OCI-LY7 (cell line): ENCODE data around the gene ARHGEF3. TPM values are rescaled to one million over a fixed set of nuclear protein-coding genes. Genes with fewer than 3 reads are reported as not detected.

ENCODE experiments used
- BruUV-seq: library from RNA; stranded (reverse); fragments of 400-500 nt; replicated peaks from 2 replicates; lab custom pipeline; 2021; lab: Mats Ljungman, UMichigan
- CTCF ChIA-PET: fragments of 300-600 bp; sonication (Branson Sonifier 250); formaldehyde crosslinking; loops from one replicate; lab custom pipeline; 2022; ENCODE audit warnings: antibody characterized with exemption; ENCODE audit not compliant: unreplicated experiment; lab: Charles Lee
- POLR2A ChIA-PET: fragments of 300-600 bp; sonication (Branson Sonifier 250); formaldehyde crosslinking; loops from one replicate; lab custom pipeline; 2022; ENCODE audit warnings: antibody characterized with exemption; lab: Charles Lee
- DNase-seq: peaks from one replicate; pipeline ENCODE4 v3.0.0-alpha.2; 2015; ENCODE audit warnings: low spot score
- H2AFZ ChIP-seq: fragments of 200-600 bp; sonication (generic), shearing (Covaris generic); 2 replicates; pipeline ENCODE4 v1.6.1; 2014; ENCODE audit warnings: mild to moderate bottlenecking, antibody characterized with exemption, low read length, moderate library complexity
- H3K27ac ChIP-seq: fragments of 200-600 bp; sonication (generic); 2 replicates; pipeline ENCODE4 v1.5.1; 2014; ENCODE audit warnings: mixed run types, low read depth, mild to moderate bottlenecking, moderate library complexity, low read length, inconsistent platforms; ENCODE audit not compliant: poor library complexity, severe bottlenecking
- H3K36me3 ChIP-seq: fragments of 200-600 bp; sonication (generic); 2 replicates; pipeline ENCODE4 v1.6.1; 2014; ENCODE audit warnings: mild to moderate bottlenecking, antibody characterized with exemption, low read length, moderate library complexity, mixed read lengths; ENCODE audit not compliant: insufficient read depth
- H3K4me1 ChIP-seq: fragments of 200-600 bp; sonication (generic); 2 replicates; pipeline ENCODE4 v1.5.1; 2014; ENCODE audit warnings: mild to moderate bottlenecking, low read length; ENCODE audit not compliant: insufficient read depth, poor library complexity, severe bottlenecking
- H3K4me2 ChIP-seq: fragments of 200-600 bp; sonication (generic); 2 replicates; pipeline ENCODE4 v1.6.1; 2014; ENCODE audit warnings: mild to moderate bottlenecking, low read length
- H3K4me3 ChIP-seq: fragments of 200-600 bp; sonication (generic); 2 replicates; pipeline ENCODE4 v1.5.1; 2014; ENCODE audit warnings: mild to moderate bottlenecking, low read depth, low read length; ENCODE audit not compliant: poor library complexity, severe bottlenecking
- H3K79me2 ChIP-seq: fragments of 200-600 bp; sonication (generic); 2 replicates; pipeline ENCODE4 v1.6.1; 2016; ENCODE audit warnings: low read depth, mild to moderate bottlenecking, low read length, moderate library complexity, mixed read lengths; ENCODE audit not compliant: insufficient read depth
- H3K9me2 ChIP-seq: fragments of 200-600 bp; sonication (generic); 2 replicates; pipeline ENCODE4 v1.6.1; 2016; ENCODE audit warnings: mild to moderate bottlenecking, low read length, mixed read lengths; ENCODE audit not compliant: insufficient read depth
- H3K9me3 ChIP-seq: fragments of 200-600 bp; sonication (generic); 2 replicates; pipeline ENCODE4 v1.6.1; 2014; ENCODE audit warnings: mild to moderate bottlenecking, mixed run types, low read length, mixed read lengths
- H4K20me1 ChIP-seq: fragments of 200-600 bp; sonication (generic); 2 replicates; pipeline ENCODE4 v1.6.1; 2014; ENCODE audit warnings: mild to moderate bottlenecking, antibody characterized with exemption, low read length, moderate library complexity, mixed read lengths; ENCODE audit not compliant: insufficient read depth
- EZH2phosphoT487 ChIP-seq: fragments of 200-600 bp; sonication (generic); IDR thresholded peaks from 2 replicates; pipeline ENCODE4 v1.6.1; 2018; ENCODE audit warnings: low read depth, borderline replicate concordance, mild to moderate bottlenecking, mixed run types, antibody characterized with exemption, low read length, moderate library complexity, mixed read lengths
- intact Hi-C: fragments of 100-400 bp; cut with micrococcal nuclease; formaldehyde crosslinking; loops from one replicate; pipeline ENCODE4 v1.10.0; 2022; ENCODE audit not compliant: unreplicated experiment
- total RNA-seq, 2 experiments: library from RNA; depleted of rRNA in 1 of 2; stranded (reverse); fragments of >200 nt in 1 of 2; shearing (Covaris generic) in 1 of 2; gene quantifications; 2 replicates each; pipeline ENCODE4 v1.2.3, GENCODE V29; 2014 to 2022
- TF ChIP-seq, protein P1 (sequence below): fragments of 200-600 bp; sonication (generic); conservative IDR thresholded peaks from 2 replicates; pipeline ENCODE4 v1.5.1; 2014; ENCODE audit warnings: mild to moderate bottlenecking, antibody characterized with exemption, low read length, moderate library complexity, mixed read lengths

ARHGEF3 gene
- total RNA-seq, 2 experiments from 2014 or later: 14.1 to 26.9 TPM

DNA sequence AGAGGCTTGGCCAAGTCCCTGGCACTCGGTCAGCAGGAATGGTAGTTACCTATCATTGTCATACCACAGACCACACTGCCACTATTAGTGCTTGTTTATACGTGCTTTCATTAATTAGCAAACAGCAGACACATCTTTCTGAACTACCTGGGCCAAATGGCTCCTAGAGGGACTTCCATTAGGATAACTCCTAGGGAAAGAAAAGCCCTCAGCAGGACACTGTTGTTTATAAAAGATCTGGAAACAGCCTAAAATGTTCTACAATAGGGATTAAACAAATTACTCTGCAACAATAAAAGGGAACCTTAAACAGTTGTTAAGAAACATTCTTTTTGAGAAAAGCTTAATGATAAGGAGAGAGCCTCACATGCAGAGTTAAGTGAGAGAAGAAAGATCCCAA is 38.5 kb downstream of the ARHGEF3 start:
- no peak overlapping the region for H3K27ac ChIP-seq
- no peak for DNase-seq
- no peaks in the 10 kb centered on the region for H3K9me2 ChIP-seq
- H3K79me2 ChIP-seq: no peaks in the 10 kb centered on the region
- intact Hi-C loops: no loop called here
- ChIA-PET CTCF (no interaction called here), POLR2A (no interaction called here)
- no peak overlapping the region for H3K4me3 ChIP-seq
- H3K4me2 ChIP-seq: no peak overlapping the region
- no TSS peak for BruUV-seq
- no peaks in the 10 kb centered on the region for H3K9me3 ChIP-seq
- H2AFZ ChIP-seq: no peak overlapping the region
- H3K36me3 ChIP-seq: peaks cover 5% of the 10 kb centered on the region; the same call in 1 of the 2 replicates
- H3K4me1 ChIP-seq: peaks cover 3% of the 10 kb centered on the region
- TF ChIP-seq EZH2phosphoT487: no peak
- TF ChIP-seq, protein P1, sequence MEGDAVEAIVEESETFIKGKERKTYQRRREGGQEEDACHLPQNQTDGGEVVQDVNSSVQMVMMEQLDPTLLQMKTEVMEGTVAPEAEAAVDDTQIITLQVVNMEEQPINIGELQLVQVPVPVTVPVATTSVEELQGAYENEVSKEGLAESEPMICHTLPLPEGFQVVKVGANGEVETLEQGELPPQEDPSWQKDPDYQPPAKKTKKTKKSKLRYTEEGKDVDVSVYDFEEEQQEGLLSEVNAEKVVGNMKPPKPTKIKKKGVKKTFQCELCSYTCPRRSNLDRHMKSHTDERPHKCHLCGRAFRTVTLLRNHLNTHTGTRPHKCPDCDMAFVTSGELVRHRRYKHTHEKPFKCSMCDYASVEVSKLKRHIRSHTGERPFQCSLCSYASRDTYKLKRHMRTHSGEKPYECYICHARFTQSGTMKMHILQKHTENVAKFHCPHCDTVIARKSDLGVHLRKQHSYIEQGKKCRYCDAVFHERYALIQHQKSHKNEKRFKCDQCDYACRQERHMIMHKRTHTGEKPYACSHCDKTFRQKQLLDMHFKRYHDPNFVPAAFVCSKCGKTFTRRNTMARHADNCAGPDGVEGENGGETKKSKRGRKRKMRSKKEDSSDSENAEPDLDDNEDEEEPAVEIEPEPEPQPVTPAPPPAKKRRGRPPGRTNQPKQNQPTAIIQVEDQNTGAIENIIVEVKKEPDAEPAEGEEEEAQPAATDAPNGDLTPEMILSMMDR: no peak
- no peaks in the 10 kb centered on the region for H4K20me1 ChIP-seq

DNA sequence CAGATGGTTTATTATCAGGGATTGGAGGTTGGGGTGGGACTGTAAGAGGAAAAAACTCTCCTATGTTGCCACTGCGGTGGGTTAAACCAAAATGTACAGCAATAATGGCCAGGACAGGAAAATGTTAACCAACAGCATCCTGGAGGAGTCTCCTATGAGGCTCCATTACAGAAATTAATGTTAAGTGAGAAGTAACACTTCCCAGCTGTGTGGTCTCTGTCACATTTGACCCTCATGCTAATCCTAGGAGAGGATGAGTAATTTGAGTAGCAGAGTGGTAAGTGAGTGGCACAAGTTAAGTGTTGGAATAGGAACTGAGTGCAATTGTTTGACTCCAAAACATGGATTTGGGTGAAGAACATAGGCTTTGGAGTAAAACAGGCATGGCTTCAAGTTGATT is 39.0 kb downstream of the ARHGEF3 start:
- H3K36me3 ChIP-seq: peaks cover 5% of the 10 kb centered on the region; the same call in 1 of the 2 replicates
- H3K4me1 ChIP-seq: peaks cover 3% of the 10 kb centered on the region
- no peaks in the 10 kb centered on the region for H4K20me1 ChIP-seq
- intact Hi-C loops: no loop called here
- ChIA-PET CTCF (no interaction called here), POLR2A (no interaction called here)
- DNase-seq: no peak
- H3K4me2 ChIP-seq: no peak overlapping the region
- H3K27ac ChIP-seq: no peak overlapping the region
- H3K4me3 ChIP-seq: no peak overlapping the region
- no peaks in the 10 kb centered on the region for H3K9me3 ChIP-seq
- TF ChIP-seq, protein P1: no peak
- TF ChIP-seq EZH2phosphoT487: no peak
- no peak overlapping the region for H2AFZ ChIP-seq
- no peaks in the 10 kb centered on the region for H3K9me2 ChIP-seq
- no peaks in the 10 kb centered on the region for H3K79me2 ChIP-seq
- no TSS peak for BruUV-seq

DNA sequence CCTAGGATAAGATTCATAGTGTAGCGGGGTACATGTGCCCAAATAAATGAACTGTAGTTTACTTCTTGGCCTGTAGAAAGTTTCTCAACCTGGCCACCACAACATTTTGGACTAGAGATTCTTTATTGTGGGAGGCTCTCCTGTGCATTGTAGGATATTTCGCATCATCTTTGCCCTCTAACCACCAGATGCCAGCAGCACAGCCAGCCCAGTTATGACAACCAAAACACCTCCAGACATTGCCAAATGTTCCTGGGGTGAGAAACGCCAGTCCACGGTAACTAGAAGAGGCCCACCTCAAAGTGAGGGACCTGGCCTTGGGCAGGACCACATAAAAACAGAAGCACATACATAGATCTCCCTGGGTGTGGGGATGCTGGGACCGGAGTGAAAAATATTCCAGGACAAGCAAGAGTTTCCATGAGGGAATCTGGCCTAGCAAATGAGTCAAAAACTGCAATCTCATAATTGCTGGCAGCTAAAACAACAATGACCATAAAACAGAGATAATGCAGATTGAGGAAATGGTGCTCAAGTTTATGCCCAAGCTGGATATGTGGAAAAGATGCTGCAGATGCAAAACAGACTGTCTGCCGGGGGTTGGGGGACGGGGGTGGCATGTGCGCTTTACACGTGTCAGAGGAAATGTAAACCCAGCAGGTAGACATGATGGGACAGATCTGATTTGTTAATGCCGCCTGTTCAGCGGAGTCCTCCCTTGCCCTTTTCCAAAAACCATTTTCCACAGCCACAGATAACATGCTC is 39.7 kb downstream of the ARHGEF3 start:
- Histone ChIP-seq H3K9me3 (no peaks in the 10 kb centered on the region), H3K36me3 (peaks cover 5% of the 10 kb centered on the region; the same call in 1 of the 2 replicates), H4K20me1 (no peaks in the 10 kb centered on the region), H3K4me2 (no peak overlapping the region), H3K4me1 (peaks cover 3% of the 10 kb centered on the region), H3K9me2 (no peaks in the 10 kb centered on the region), H3K4me3 (no peak overlapping the region), H2AFZ (no peak overlapping the region), H3K27ac (no peak overlapping the region), H3K79me2 (no peaks in the 10 kb centered on the region)
- no peak for DNase-seq
- TF ChIP-seq, protein P1: no peak
- TF ChIP-seq EZH2phosphoT487: no peak
- intact Hi-C loops: no loop called here
- BruUV-seq: no TSS peak
- CTCF ChIA-PET: no interaction called here
- POLR2A ChIA-PET: interaction anchor here (0.6 kb wide), 1 partner anchor 13 kb away, joined by 3 read pairs; no protein-coding TSS in a partner anchor
